HG02763 (cell line): ENCODE data around the gene FGF11.
"Not testable (repeated sequence)": the region's sequence is repeated elsewhere in the genome, so short reads cannot be mapped to it uniquely, and the experiment has no call there.

Experiments used
- ATAC-seq: cut with Tn5 transposase; IDR thresholded peaks from one replicate; pipeline ENCODE4 v1.9.1; 2021; ENCODE audit warnings: mild to moderate bottlenecking, moderate library complexity; ENCODE audit not compliant: unreplicated experiment

Gene FGF11

GRCh38 chr17:7478276-7479212 is 39.2 kb downstream of the FGF11 start:
- no peak for ATAC-seq

GRCh38 chr17:7479213-7480088 is 40.1 kb downstream of the FGF11 start, which contains the start of gene ZBTB4:
Gene ZBTB4 (minus strand): TSS chr17:7479631. CDS start chr17:7466801, 12,830 bp downstream.
- ATAC-seq, result no peak

- ATAC-seq, result no peak
Observed at GRCh38 chr17:7480089-7480384, 40.7 kb downstream of the FGF11 start.

GRCh38 chr17:7481275-7481674 is 42.0 kb downstream of the FGF11 start, which contains the start of gene SLC35G6:
Gene SLC35G6 (plus strand): TSS chr17:7481446. CDS start chr17:7481517, 71 bp downstream.
- ATAC-seq, result not testable (repeated sequence)

GRCh38 chr17:7481842-7482741 is 42.8 kb downstream of the FGF11 start:
- ATAC-seq, result not testable (repeated sequence)

GRCh38 chr17:7482742-7483088 is 43.4 kb downstream of the FGF11 start:
- ATAC-seq, result not testable (repeated sequence)

- ATAC-seq, result peak; percentile 27
Observed at GRCh38 chr17:7483255-7484066, 44.1 kb downstream of the FGF11 start.

GRCh38 chr17:7484067-7484918 is 45.0 kb downstream of the FGF11 start, which contains the start of gene POLR2A:
Gene POLR2A (plus strand): TSS chr17:7484366.
- ATAC-seq, result peak; percentile 62

- ATAC-seq, result no peak
Observed at GRCh38 chr17:7484919-7485377, 45.6 kb downstream of the FGF11 start.

GRCh38 chr17:7486181-7486580 is 46.9 kb downstream of the FGF11 start:
- no peak for ATAC-seq

- ATAC-seq, result no peak
Observed at GRCh38 chr17:7490144-7490543, 50.8 kb downstream of the FGF11 start.

GRCh38 chr17:7491583-7491982 is 52.3 kb downstream of the FGF11 start:
- ATAC-seq, result no peak

GRCh38 chr17:7493941-7494340 is 54.6 kb downstream of the FGF11 start:
- ATAC-seq, result no peak
